GM19099 (cell line): Measurements from ENCODE around the gene PIP5K1B.

Experiments used
- POLR2A ChIP-seq: IDR thresholded peaks from 3 replicates; pipeline ENCODE4 v1.6.1; 2011; ENCODE audit warnings: low read depth; ENCODE audit not compliant: insufficient read length; ENCODE audit errors: extremely low read depth

PIP5K1B gene

GRCh38 chr9:68973619-68974018, 268.6 kb downstream of the PIP5K1B start:
- TF ChIP-seq POLR2A, result no peak

- TF ChIP-seq POLR2A, result peak; percentile 35
Measured at GRCh38 chr9:68974431-68974830, 269.4 kb downstream of the PIP5K1B start.

GRCh38 chr9:68974901-68975300, 269.9 kb downstream of the PIP5K1B start:
- no peak for TF ChIP-seq POLR2A

- TF ChIP-seq POLR2A, result peak; percentile 39
Measured at GRCh38 chr9:68975365-68976043, 270.5 kb downstream of the PIP5K1B start.

GRCh38 chr9:68978066-68978465, 273.0 kb downstream of the PIP5K1B start:
- TF ChIP-seq POLR2A, result no peak

- no peak for TF ChIP-seq POLR2A
Measured at GRCh38 chr9:68978501-68978900, 273.5 kb downstream of the PIP5K1B start.

- TF ChIP-seq POLR2A, result no peak
Measured at GRCh38 chr9:68979538-68980314, 274.7 kb downstream of the PIP5K1B start.

- no peak for TF ChIP-seq POLR2A
Measured at GRCh38 chr9:68980341-68980914, 275.4 kb downstream of the PIP5K1B start.

- no peak for TF ChIP-seq POLR2A
Measured at GRCh38 chr9:68981789-68982188, 276.7 kb downstream of the PIP5K1B start.

GRCh38 chr9:68983008-68983411, 278.0 kb downstream of the PIP5K1B start:
- TF ChIP-seq POLR2A, result no peak

- no peak for TF ChIP-seq POLR2A
Measured at GRCh38 chr9:68983522-68984424, 278.7 kb downstream of the PIP5K1B start.

GRCh38 chr9:68991457-68991856, 286.4 kb downstream of the PIP5K1B start:
- TF ChIP-seq POLR2A, result no peak

GRCh38 chr9:68995776-68996175, 290.7 kb downstream of the PIP5K1B start:
- TF ChIP-seq POLR2A, result no peak

GRCh38 chr9:68996462-68996861, 291.4 kb downstream of the PIP5K1B start:
- no peak for TF ChIP-seq POLR2A

- TF ChIP-seq POLR2A, result no peak
Measured at GRCh38 chr9:68997666-68998065, 292.6 kb downstream of the PIP5K1B start.

GRCh38 chr9:68998385-68998784, 293.3 kb downstream of the PIP5K1B start:
- TF ChIP-seq POLR2A, result no peak

GRCh38 chr9:68998812-68999211, 293.8 kb downstream of the PIP5K1B start:
- TF ChIP-seq POLR2A, result no peak
